ENCODE data around the gene UBE2A. TPM values are rescaled to one million over a fixed set of nuclear protein-coding genes. Genes with fewer than 3 reads are reported as not detected.
A peak's percentile ranks its signal among the peaks of the same experiment; 100 is the strongest.

UBE2A gene
- total and polyA plus RNA-seq, 4 experiments from 2014 or later: 43.9 to 52.5 (median 48.8) TPM

GRCh38 chrX:119606280-119607017 lies 32.1 kb downstream of the UBE2A start, which contains the start of gene NKRF:
Gene NKRF, minus strand, starts transcription at chrX:119606424.
- Histone ChIP-seq H3K9me3 (ENCODE audit: control insufficient read depth in 1 of 2, low read length in 2 of 2) (no peaks in the 10 kb centered on the region), H3K4me1 (ENCODE audit: insufficient read depth, low read length) (peaks cover 26% of the 10 kb centered on the region), H3K4me3 (ENCODE audit: low read length in 2 of 2) (peak within 1 kb of the TSS; percentile 73 to 84), H3K27ac (ENCODE audit: low read depth, low read length) (peak within 1 kb of the TSS; percentile 85), H3K27me3 (ENCODE audit: insufficient read depth, low read length) (no peaks in the 10 kb centered on the region), H3K36me3 (ENCODE audit: insufficient read depth, low read length) (no peaks in the 10 kb centered on the region)
- POLR2A ChIA-PET (ENCODE audit: partially characterized antibody): interaction anchor here (0.6 to 4.1 kb wide), 16 partner anchors 10 to 370 kb away, joined by 3 to 34 read pairs (median 7); partner anchors contain the start of genes RPL39, SEPTIN6, SLC25A5 and SOWAHD
- Mint-ChIP-seq H3K4me1 (peaks cover 10 to 46% (median 28%) of the 10 kb centered on the region in 4 donors), H3K27ac (peak within 1 kb of the TSS; percentile 93 to 99 (median 99)), H3K27me3 (no peaks in the 10 kb centered on the region), H3K4me3 (peak within 1 kb of the TSS; percentile 91 to 97 (median 95)), H3K36me3 (peaks cover 7 to 15% of the 10 kb centered on the region in 2 donors), H3K9me3 (peaks cover 0 to 5% (median 0%) of the 10 kb centered on the region in 8 donors)
- peak; percentile 87 to 94 (median 89) for DNase-seq
- intact Hi-C loops (cut with micrococcal nuclease): loop anchor here (1.0 to 5.0 kb wide), 5 partner anchors 32 to 264 kb away; partner anchors contain the start of genes NDUFA1, RNF113A, SEPTIN6 and UBE2A
- CTCF ChIA-PET (ENCODE audit: partially characterized antibody): interaction anchor here (0.7 to 1.3 kb wide), 4 partner anchors 87 to 281 kb away, joined by 3 to 4 read pairs (median 3); partner anchors contain the start of gene SEPTIN6

- Histone ChIP-seq H3K27me3 (ENCODE audit: insufficient read depth, low read length) (no peaks in the 10 kb centered on the region), H3K36me3 (ENCODE audit: insufficient read depth, low read length) (no peaks in the 10 kb centered on the region), H3K27ac (ENCODE audit: low read depth, low read length) (peak overlapping the region; percentile 85), H3K4me3 (ENCODE audit: low read length in 2 of 2) (peak overlapping the region; percentile 69 to 84), H3K4me1 (ENCODE audit: insufficient read depth, low read length) (peaks cover 26% of the 10 kb centered on the region), H3K9me3 (ENCODE audit: control insufficient read depth in 1 of 2, low read length in 2 of 2) (no peaks in the 10 kb centered on the region)
- Mint-ChIP-seq H3K4me3 (peak overlapping the region; percentile 90 to 97 (median 94)), H3K27ac (peak overlapping the region; percentile 93 to 99 (median 99)), H3K27me3 (no peaks in the 10 kb centered on the region), H3K36me3 (peaks cover 2 to 11% of the 10 kb centered on the region in 2 donors), H3K9me3 (peaks cover 0 to 5% (median 0%) of the 10 kb centered on the region in 8 donors), H3K4me1 (peaks cover 7 to 41% (median 27%) of the 10 kb centered on the region in 4 donors)
- no peak for DNase-seq
- intact Hi-C loops (cut with micrococcal nuclease): loop anchor here (2.0 to 5.0 kb wide), 2 partner anchors 90 to 264 kb away; partner anchors contain the start of genes NDUFA1 and RNF113A
- ChIA-PET CTCF (ENCODE audit: partially characterized antibody) (interaction anchor here (0.7 to 1.6 kb wide), 3 partner anchors 120 to 122 kb away, joined by 3 to 7 read pairs (median 4); no protein-coding TSS in a partner anchor), POLR2A (ENCODE audit: partially characterized antibody) (interaction anchor here (0.9 to 4.1 kb wide), 11 partner anchors 9 to 185 kb away, joined by 3 to 34 read pairs (median 12); partner anchors contain the start of genes RPL39, SEPTIN6, SOWAHD and UBE2A)
These were observed 32.6 kb downstream of the UBE2A start for GRCh38 chrX:119607018-119607389.

- Histone ChIP-seq H3K9me3 (ENCODE audit: control insufficient read depth in 1 of 2, low read length in 2 of 2) (no peaks in the 10 kb centered on the region), H3K4me3 (ENCODE audit: low read length in 2 of 2) (no peak overlapping the region), H3K4me1 (ENCODE audit: insufficient read depth, low read length) (peaks cover 5% of the 10 kb centered on the region), H3K27ac (ENCODE audit: low read depth, low read length) (no peak overlapping the region), H3K27me3 (ENCODE audit: insufficient read depth, low read length) (no peaks in the 10 kb centered on the region), H3K36me3 (ENCODE audit: insufficient read depth, low read length) (no peaks in the 10 kb centered on the region)
- Mint-ChIP-seq H3K36me3 (peaks cover 13 to 19% of the 10 kb centered on the region in 2 donors), H3K4me1 (peaks cover 0 to 9% (median 6%) of the 10 kb centered on the region in 4 donors), H3K9me3 (no peaks in the 10 kb centered on the region), H3K4me3 (no peak overlapping the region), H3K27ac (peak overlapping the region in 2 of 7 donors; percentile 42 to 78), H3K27me3 (no peaks in the 10 kb centered on the region)
- DNase-seq: no peak
- POLR2A ChIA-PET (ENCODE audit: partially characterized antibody): interaction anchor here (0.9 to 1.1 kb wide), 3 partner anchors 76 to 177 kb away, joined by 3 to 4 read pairs (median 3); partner anchors contain the start of gene RPL39
- CTCF ChIA-PET (ENCODE audit: partially characterized antibody): interaction anchor here (4.5 kb wide), 1 partner anchor 114 kb away, joined by 27 read pairs; no protein-coding TSS in a partner anchor
- intact Hi-C loops (cut with micrococcal nuclease): no loop called here
These were observed 40.4 kb downstream of the UBE2A start for GRCh38 chrX:119614776-119615175.

GRCh38 chrX:119617517-119618164 lies 43.3 kb downstream of the UBE2A start:
- intact Hi-C loops (cut with micrococcal nuclease): no loop called here
- POLR2A ChIA-PET (ENCODE audit: partially characterized antibody): interaction anchor here (0.8 to 1.3 kb wide), 2 partner anchors 59 to 174 kb away, joined by 3 read pairs; partner anchors contain the start of gene RPL39
- H3K27me3 ChIP-seq (ENCODE audit: insufficient read depth, low read length): no peaks in the 10 kb centered on the region

GRCh38 chrX:119618439-119618838 lies 44.1 kb downstream of the UBE2A start:
- intact Hi-C loops (cut with micrococcal nuclease): no loop called here
- Mint-ChIP-seq H3K27me3 (no peaks in the 10 kb centered on the region), H3K27ac (peak overlapping the region in 4 of 7 donors; percentile 7 to 66 (median 40)), H3K4me3 (no peak overlapping the region), H3K36me3 (peaks cover 26% of the 10 kb centered on the region in 2 donors), H3K4me1 (peaks cover 0 to 6% (median 0%) of the 10 kb centered on the region in 4 donors), H3K9me3 (peaks cover 0 to 1% (median 0%) of the 10 kb centered on the region in 8 donors)
- H3K27ac ChIP-seq (ENCODE audit: low read depth, low read length): no peak overlapping the region
- POLR2A ChIA-PET (ENCODE audit: partially characterized antibody): interaction anchor here (0.8 kb wide), 1 partner anchor 59 kb away, joined by 3 read pairs; no protein-coding TSS in a partner anchor
- CTCF ChIA-PET (ENCODE audit: partially characterized antibody): interaction anchor here (0.5 to 1.9 kb wide), 2 partner anchors 109 to 134 kb away, joined by 4 read pairs; no protein-coding TSS in a partner anchor
- no peaks in the 10 kb centered on the region for H3K27me3 ChIP-seq (ENCODE audit: insufficient read depth, low read length)
- H3K9me3 ChIP-seq (ENCODE audit: control insufficient read depth in 1 of 2, low read length in 2 of 2): no peaks in the 10 kb centered on the region
- DNase-seq: no peak
- no peaks in the 10 kb centered on the region for H3K36me3 ChIP-seq (ENCODE audit: insufficient read depth, low read length)
- no peaks in the 10 kb centered on the region for H3K4me1 ChIP-seq (ENCODE audit: insufficient read depth, low read length)
- H3K4me3 ChIP-seq (ENCODE audit: low read length in 2 of 2): no peak overlapping the region

More at GRCh38 chrX:119617517-119618164, 43.3 kb downstream of the UBE2A start:
- H3K4me1 ChIP-seq (ENCODE audit: insufficient read depth, low read length): no peaks in the 10 kb centered on the region
- CTCF ChIA-PET (ENCODE audit: partially characterized antibody): no interaction called here
- Mint-ChIP-seq H3K27me3 (no peaks in the 10 kb centered on the region), H3K27ac (peak overlapping the region in 5 of 7 donors; percentile 15 to 55 (median 46)), H3K4me3 (no peak overlapping the region), H3K9me3 (peaks cover 0 to 1% (median 0%) of the 10 kb centered on the region in 8 donors), H3K36me3 (peaks cover 24 to 26% of the 10 kb centered on the region in 2 donors), H3K4me1 (peaks cover 0 to 6% (median 0%) of the 10 kb centered on the region in 4 donors)
- H3K36me3 ChIP-seq (ENCODE audit: insufficient read depth, low read length): no peaks in the 10 kb centered on the region
- no peak overlapping the region for H3K27ac ChIP-seq (ENCODE audit: low read depth, low read length)
- H3K4me3 ChIP-seq (ENCODE audit: low read length in 2 of 2): no peak overlapping the region
- no peaks in the 10 kb centered on the region for H3K9me3 ChIP-seq (ENCODE audit: control insufficient read depth in 1 of 2, low read length in 2 of 2)
- DNase-seq: no peak

GRCh38 chrX:119622356-119623232 lies 48.2 kb downstream of the UBE2A start:
- Histone ChIP-seq H3K36me3 (ENCODE audit: insufficient read depth, low read length) (peaks cover 18% of the 10 kb centered on the region), H3K27me3 (ENCODE audit: insufficient read depth, low read length) (no peaks in the 10 kb centered on the region), H3K4me3 (ENCODE audit: low read length in 2 of 2) (no peak overlapping the region), H3K9me3 (ENCODE audit: control insufficient read depth in 1 of 2, low read length in 2 of 2) (no peaks in the 10 kb centered on the region), H3K27ac (ENCODE audit: low read depth, low read length) (no peak overlapping the region), H3K4me1 (ENCODE audit: insufficient read depth, low read length) (no peaks in the 10 kb centered on the region)
- intact Hi-C loops (cut with micrococcal nuclease): no loop called here
- no peaks in the 10 kb centered on the region for H3K27me3 Mint-ChIP-seq
- peaks cover 38 to 43% of the 10 kb centered on the region in 2 donors for H3K36me3 Mint-ChIP-seq
- H3K4me1 Mint-ChIP-seq: peaks cover 0 to 4% (median under 1%) of the 10 kb centered on the region in 4 donors
- DNase-seq: no peak
- peak overlapping the region in 5 of 7 donors; percentile 35 to 71 (median 58) for H3K27ac Mint-ChIP-seq
- H3K4me3 Mint-ChIP-seq: no peak overlapping the region
- ChIA-PET POLR2A (ENCODE audit: partially characterized antibody) (interaction anchor here (1.0 to 1.4 kb wide), 2 partner anchors 11 to 66 kb away, joined by 3 read pairs; no protein-coding TSS in a partner anchor), CTCF (ENCODE audit: partially characterized antibody) (interaction anchor here (0.7 to 1.2 kb wide), 2 partner anchors 107 to 254 kb away, joined by 3 to 5 read pairs; no protein-coding TSS in a partner anchor)
- H3K9me3 Mint-ChIP-seq: peaks cover 0 to 1% (median 0%) of the 10 kb centered on the region in 8 donors

Data from CD4-positive, alpha-beta memory T cell (primary cell).